Measurements from ENCODE around the gene MT1E. TPM values are rescaled to one million over a fixed set of nuclear protein-coding genes. Genes with fewer than 3 reads are reported as not detected.

Gene MT1E
- polyA plus RNA-seq, 4 donors = 20.0 to 50.1 (median 24.8) TPM

- DNase-seq (ENCODE audit: low read depth in 4 of 4, low spot score in 3 of 4) = no peak
Measured at GRCh38 chr16:56623637-56624036, 1.9 kb upstream of the MT1E start.

GRCh38 chr16:56625943-56626654, 518 bp downstream of the MT1E start:
- no peak for DNase-seq (ENCODE audit: low read depth in 4 of 4, low spot score in 3 of 4)

- no peak for DNase-seq (ENCODE audit: low read depth in 4 of 4, low spot score in 3 of 4)
Measured at GRCh38 chr16:56626685-56627084, 1.1 kb downstream of the MT1E start.

GRCh38 chr16:56628486-56629350, 3.1 kb downstream of the MT1E start:
- DNase-seq (ENCODE audit: low read depth in 4 of 4, low spot score in 3 of 4) = no peak

GRCh38 chr16:56629531-56629930, 4.0 kb downstream of the MT1E start:
- no peak for DNase-seq (ENCODE audit: low read depth in 4 of 4, low spot score in 3 of 4)

GRCh38 chr16:56630134-56630533, 4.6 kb downstream of the MT1E start:
- no peak for DNase-seq (ENCODE audit: low read depth in 4 of 4, low spot score in 3 of 4)

- DNase-seq (ENCODE audit: low read depth in 4 of 4, low spot score in 3 of 4) = no peak
Measured at GRCh38 chr16:56631197-56631596, 5.6 kb downstream of the MT1E start.

- DNase-seq (ENCODE audit: low read depth in 4 of 4, low spot score in 3 of 4) = no peak
Measured at GRCh38 chr16:56631832-56632155, 6.2 kb downstream of the MT1E start.

GRCh38 chr16:56632156-56632847, 6.7 kb downstream of the MT1E start, which contains the start of gene MT1M:
TSS of gene MT1M (plus strand) at chr16:56632659. CDS start at chr16:56632732, 73 bp downstream.
- DNase-seq (ENCODE audit: low read depth in 4 of 4, low spot score in 3 of 4) = no peak

- no peak for DNase-seq (ENCODE audit: low read depth in 4 of 4, low spot score in 3 of 4)
Measured at GRCh38 chr16:56632848-56633365, 7.3 kb downstream of the MT1E start.

- DNase-seq (ENCODE audit: low read depth in 4 of 4, low spot score in 3 of 4) = no peak
Measured at GRCh38 chr16:56633535-56633934, 8.0 kb downstream of the MT1E start.

GRCh38 chr16:56634715-56635440, 9.3 kb downstream of the MT1E start:
- no peak for DNase-seq (ENCODE audit: low read depth in 4 of 4, low spot score in 3 of 4)

GRCh38 chr16:56635441-56635967, 9.9 kb downstream of the MT1E start:
- no peak for DNase-seq (ENCODE audit: low read depth in 4 of 4, low spot score in 3 of 4)

GRCh38 chr16:56636616-56637413, 11.2 kb downstream of the MT1E start:
- no peak for DNase-seq (ENCODE audit: low read depth in 4 of 4, low spot score in 3 of 4)

- DNase-seq (ENCODE audit: low read depth in 4 of 4, low spot score in 3 of 4) = no peak
Measured at GRCh38 chr16:56637814-56638750, 12.5 kb downstream of the MT1E start, which contains the start of gene MT1A. TSS of gene MT1A (plus strand) at chr16:56638666. CDS start at chr16:56638739, 73 bp downstream.

GRCh38 chr16:56639045-56639444, 13.5 kb downstream of the MT1E start:
- DNase-seq (ENCODE audit: low read depth in 4 of 4, low spot score in 3 of 4) = no peak

- no peak for DNase-seq (ENCODE audit: low read depth in 4 of 4, low spot score in 3 of 4)
Measured at GRCh38 chr16:56640076-56640475, 14.5 kb downstream of the MT1E start.

- no peak for DNase-seq (ENCODE audit: low read depth in 4 of 4, low spot score in 3 of 4)
Measured at GRCh38 chr16:56641166-56641565, 15.6 kb downstream of the MT1E start.
